ENCODE measurements around the gene FRMD1.

Gene FRMD1

DNA sequence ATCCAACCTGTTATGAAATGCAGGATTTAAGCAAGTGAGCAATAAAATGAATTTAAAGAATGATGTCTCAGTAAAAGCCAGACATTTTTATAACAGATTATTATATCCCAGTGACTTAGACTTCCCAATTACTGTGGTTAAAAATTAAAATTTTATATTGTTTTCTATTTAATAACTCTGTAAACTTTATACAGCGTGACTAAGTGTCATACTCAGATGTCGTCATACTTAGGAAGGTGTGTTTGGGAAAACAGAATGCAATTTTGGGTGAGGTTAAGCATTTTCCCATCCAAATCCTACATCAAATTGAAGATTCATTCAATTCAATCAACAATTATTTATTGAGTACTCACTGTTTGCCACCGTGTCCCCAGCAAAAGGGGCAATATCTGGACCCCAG, 31.4 kb upstream of the FRMD1 start:
- no peak for DNase-seq

DNA sequence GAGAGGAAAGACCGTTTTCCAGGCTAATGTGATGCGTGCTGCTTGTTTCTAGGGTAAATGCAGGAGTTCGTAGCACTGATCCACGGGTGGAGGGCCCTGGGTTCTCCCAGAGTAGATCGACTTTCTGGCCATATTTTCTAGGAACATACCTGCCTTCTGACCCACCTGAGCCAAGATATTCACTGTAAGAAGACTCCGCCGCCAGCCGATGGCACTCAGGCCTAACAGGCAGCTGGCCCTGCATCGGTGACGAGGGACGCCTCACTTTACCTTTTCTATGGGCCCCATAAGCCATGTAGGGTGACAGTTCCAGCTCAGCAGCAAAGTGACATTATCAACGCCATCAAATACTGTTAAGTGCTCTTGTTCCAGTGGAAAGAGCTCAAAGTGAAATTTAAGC, 30.2 kb upstream of the FRMD1 start:
- DNase-seq: no peak

DNA sequence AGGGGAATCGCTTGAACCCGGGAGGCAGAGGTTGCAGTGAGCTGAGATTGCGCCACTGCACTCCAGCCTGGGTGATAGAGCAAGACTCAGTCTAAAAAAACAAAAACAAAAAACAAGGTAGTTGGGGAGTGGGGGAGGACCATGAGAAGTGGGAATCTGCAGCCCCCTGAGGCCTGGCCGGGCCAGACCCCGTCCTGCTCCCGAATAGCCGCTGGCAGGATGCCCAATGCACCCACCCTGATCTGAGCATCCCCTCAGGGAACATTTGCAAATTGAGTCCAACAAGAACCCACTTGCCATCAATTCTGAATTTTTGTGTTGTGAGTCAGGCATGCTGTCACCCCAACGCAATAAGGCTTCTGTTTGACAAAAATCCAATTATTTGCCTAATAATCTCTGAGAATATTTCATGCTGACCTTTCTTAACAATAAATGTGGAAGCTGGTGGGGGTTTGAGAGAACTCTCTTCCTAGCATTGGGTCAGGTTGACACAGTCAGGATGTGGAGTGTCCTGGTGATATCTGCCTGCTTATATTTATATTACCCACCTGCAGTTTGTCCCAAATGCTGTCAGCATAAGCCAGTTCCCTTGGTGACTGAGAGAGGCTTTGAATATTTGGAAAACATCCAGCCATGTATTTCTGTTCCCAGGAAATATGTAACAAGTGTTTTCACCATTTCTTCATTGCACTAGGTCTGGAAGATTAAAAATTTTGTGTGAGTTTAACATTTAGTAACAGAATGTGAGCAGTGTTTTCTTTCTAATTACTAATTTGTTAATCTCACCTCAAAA, 28.4 kb upstream of the FRMD1 start:
- no peak for DNase-seq

DNA sequence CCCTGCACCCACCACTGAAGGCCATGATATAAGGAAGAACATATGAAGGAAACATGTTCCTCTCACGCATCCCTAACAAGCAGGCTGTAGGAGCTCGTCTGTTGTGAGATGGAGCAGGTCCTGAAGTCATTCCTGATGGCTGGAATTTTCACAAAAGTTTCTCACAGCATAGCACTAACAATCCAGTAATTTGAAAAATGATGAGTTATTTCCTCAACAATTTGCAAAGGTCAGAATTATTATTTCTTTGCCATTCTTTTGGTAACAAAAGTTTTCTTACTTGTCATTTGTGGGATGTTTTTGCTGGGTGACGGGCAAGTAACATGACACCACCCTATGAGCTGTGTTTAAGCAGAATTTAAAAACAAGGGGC, 27.6 kb upstream of the FRMD1 start:
- no peak for DNase-seq

DNA sequence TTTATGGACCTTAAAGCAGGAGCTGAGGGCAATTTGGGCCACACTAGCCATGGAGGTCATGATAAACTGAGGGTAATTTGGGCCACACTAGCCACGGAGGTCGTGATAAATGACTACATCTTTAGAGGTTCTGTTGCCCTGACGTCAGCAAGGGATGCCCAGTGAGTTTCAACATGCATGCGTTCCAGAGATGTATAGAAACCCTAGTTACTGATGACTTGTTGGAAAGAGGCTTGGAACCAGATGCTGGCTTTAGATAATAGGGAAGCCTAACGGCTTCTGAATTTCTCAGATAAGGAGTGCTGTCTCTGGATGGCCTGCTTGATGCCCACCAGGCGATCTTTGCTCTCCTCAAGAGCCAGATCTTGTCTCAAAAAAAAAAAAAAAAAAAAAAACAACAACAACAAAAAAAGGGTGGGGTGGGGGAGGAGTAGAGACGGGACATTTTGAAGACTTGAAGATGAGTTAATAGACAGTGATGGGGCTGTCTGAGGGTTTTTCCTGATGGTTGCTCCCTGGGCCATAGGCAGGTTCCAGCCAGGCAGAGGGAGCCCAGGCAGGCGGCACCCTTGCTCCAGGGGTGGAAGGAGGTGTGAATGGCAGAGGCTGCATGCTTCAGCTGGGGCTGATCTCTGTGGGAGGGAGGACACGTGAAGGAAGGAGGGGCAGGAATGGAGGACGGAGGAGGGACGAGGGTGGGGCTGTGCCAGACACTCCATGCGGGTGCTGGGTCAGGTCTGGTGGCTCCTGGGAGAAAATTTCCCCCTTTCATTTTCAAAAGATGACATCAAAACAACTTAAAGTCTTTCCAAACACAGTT, 27.0 kb upstream of the FRMD1 start:
- DNase-seq: no peak

DNA sequence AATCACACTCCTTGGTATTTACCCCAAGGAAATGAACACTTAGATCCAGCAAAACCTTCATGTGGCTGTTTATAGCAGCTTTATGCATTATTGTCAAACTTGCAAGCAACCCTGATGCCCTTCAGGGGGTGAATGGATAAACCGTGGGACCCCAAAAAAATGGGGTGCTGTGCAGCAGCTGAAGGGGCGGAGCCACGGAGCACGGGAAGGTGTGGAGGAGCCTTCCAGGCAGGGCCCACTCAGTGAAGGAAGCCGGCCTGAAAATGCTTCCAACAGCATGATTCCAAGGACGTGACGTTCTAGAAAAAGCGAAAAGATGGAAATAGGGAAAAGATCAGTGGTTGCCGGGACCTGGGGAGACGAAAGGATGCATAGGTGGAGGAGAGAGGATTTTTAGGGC, 25.6 kb upstream of the FRMD1 start:
- DNase-seq: no peak

DNA sequence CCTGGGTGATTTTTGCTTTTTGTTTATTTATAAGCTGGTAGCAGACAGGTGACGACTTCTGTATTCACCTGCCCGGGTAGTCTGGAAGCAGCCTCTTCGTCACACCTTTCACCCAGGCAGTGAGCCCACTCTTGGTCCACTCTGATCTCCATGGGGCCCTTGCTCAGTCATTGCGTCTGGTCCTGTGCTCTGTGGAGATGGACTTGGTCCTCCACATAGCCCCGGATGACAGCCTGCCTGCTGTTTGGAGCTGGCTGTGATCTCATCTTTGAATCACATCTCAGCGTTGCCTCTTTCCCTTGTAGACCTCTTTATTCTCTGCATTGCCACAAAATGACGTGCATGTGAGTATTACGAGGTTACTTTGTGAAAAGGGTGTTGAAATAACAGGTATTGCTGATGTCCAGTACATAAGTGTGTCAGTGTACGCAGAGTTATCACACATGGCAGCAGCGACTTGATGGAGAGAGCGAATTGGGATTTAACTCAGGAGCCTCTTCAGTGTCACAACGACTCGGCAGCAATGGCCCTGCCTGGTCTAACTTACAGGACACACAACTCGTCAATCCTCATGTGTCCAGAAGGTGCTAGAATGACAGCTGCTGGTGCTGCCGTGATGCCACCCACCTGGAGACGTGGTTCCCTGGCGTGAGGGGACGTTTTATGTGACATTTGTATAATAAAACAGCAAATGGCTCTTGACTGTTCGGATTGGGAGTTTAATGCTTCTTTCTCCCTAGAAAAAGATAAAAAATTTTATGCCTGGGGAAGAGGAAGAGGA, 24.2 kb upstream of the FRMD1 start:
- no peak for DNase-seq

DNA sequence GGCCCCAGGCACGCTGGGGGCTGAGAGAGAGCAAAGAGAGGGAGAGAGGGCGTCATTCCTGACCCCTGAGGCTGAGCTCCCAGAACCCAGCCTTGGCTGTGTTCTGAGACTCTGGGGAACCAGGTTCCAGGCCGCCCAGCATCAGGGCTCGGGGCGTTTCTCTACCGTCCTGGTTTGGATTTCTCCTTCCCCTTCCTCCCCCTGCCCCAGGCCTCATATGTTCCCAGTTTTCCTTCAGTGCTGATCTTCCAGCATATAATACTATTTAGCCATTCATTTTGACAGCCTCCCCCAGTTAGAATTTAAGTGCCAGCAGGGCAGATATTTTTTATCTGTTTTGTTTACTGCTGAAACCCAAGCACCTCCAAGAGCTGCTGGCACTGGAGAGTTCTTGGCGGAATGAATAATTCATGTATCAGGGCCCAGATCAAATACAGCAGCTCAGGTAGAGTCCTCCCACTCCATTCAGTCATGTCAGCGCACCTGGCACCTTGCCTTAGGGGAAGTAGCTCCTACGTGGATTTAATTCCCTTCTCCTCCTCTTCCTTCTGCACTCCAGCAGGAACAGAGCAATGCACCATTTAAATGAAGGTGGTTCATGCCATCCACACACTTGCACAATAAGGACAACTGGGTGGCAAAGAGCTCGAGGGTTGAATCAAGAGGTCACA, 23.4 kb upstream of the FRMD1 start:
- DNase-seq: peak; percentile 65

DNA sequence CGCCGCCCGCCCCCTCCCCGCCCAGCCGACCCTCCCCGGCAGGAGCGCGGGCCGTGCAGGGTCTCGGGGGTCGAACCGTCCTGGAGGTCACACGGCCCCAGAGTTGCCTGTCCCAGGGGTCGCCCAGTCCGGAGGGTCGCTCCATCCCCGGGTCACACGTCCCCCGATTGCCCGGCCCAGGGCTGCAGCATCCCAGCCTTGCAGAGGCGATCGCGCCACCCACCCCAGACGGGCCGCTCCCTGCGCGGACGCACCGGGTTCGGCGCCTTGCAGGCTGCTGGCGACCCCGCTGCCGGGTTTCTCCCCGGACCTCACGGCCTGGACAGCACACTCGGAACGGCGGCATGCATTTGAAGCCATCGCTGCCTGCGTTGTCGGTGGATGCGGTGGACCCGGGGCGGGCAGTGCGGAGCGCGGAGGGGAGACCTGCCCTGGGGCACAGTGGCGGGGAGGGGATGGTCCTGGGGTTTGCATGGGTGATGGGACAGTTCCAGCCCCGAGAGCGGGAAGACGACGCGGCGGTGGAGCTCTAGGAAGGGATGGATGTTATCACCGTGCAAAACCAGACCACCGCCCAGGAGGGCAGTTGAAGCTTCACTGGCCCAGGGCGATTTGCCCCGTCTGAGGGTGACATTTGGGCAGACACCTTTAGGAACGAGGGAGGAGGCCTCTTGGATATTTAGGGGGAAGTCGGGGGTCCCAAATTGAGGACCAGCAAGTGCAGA, 22.7 kb upstream of the FRMD1 start:
- no peak for DNase-seq

DNA sequence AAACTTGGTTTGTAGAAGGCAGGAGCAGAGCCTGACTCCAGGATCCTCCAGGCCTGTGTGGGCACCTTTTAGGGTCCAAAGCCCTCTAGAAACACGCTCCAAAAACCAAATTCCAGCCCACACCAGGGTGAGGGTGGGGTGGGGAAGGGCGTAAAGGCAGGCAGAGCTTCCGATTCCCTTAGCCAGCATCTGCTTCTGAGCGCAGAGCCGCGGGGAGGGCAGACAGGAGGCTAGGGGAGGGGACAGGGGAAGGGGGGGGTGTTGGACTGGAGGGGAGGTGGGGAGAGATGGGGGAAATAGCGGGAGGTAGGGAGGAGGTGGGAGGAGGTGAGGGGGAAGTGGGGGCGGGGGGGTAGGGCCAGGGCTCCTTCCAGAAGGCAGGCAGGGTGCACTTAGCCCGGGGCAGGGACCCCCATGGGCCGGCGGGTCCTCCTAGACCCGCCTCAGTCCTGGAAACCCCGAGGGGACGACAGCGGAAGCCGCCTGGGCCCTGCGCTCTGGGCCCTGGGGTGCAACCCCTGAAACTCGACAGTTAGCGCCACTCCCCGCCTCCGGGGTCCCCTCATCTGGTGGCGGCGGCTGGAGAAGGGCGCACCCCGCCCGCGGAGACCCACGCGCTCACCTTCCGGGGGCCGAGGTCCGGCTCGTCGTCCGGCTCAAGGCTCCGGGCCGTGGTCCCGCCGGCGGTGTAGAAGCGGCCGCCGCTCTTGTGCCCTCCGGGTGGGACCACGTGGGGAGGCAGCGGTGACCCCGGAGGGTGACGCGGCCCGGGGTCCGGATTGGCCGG, 22.0 kb upstream of the FRMD1 start:
- no peak for DNase-seq

DNA sequence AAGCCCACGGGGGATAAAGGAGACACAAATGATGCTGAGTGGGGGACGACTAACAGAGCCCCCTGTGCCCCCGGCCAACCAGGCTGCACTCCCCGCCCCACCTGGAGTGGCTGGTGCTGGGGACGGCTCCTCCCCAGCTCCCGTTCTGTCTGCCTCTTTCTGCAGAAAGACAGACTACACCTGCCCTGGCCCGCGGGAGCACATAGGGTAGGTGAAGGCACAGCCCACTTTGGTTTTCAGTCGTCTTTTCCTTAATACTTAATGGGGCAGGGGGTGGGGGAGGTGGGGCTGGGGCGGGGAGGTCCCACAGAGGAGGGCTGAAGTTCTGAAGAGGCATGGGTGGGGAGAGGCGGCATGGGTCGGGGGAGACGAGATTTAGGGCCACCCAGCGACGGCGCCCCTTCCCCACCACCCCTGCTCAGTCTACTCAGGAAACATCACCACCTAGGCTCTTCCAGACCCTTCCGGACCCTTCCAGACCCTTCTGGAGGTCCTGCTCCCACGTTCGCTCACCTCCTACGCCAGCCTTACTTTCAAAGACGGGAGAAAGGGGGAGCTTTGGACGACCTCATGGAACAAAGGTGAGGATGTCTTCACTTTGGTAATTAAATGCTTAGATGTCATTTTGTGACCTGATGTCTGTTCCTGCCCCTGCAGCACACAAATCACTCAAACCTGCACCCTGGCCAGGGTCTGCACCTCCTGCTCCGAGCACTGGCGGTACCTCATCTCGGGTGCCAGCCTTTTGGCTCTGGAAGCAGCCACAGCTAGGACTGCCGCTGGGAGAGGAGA, 21.2 kb upstream of the FRMD1 start:
- no peak for DNase-seq

DNA sequence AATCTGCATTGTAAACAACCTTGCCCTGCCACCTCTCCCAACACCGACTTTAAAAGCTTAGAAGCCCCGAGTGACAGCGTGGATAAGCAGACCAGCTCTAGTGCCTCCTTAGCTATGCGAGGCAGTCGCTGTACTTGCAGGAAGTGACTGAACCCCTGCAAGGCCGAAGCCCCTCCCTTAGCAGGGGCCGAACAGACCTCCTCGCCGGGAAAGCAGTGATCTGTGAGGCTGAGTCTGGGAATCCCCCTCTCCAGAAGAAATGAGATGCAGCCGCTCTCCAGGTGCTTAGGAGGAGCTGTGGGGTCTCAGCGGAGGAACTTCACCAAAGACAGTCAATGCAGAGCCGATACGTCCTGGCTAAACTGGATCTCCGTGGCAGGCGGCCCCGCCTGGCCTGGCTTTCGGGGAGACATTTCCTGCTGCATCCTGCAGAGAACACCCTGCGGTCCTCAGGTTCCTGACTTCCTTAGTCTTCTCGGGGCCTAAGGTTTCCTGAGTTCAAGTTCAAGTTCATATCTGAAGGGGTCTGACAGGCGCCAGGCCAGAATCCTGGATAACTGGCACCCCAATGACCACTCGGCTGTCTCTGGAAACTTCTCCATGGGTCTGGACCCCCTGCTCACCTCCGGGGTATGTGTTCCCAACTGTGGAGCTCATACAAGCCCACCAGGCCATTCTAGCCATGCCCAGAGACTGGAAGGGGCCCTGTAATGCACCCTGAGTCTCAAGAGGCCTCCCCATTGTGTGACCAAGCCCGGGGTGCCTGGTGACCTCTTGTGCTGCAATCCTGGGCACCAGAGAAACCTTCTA, 20.4 kb upstream of the FRMD1 start:
- no peak for DNase-seq

DNA sequence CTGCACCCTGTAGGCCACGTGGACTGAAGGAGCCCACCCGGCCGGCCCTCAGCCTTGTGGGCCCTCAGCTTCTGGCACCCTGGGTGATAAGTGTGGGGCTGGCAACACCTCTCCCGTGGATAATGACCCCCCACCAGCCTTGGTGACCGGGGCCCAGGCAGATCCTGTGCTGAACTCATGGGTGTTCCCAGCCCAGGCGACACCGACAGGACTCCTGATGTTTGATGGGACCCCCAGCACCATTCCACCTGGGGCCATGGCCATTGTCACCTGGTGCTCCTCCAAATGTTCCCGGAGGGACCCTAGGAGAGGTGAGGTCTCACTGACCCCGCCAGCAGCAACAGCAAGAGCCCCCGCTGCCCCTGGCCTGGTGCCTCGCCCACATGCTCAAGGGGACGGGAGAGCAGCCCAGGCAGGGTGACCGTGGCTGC, 19.4 kb upstream of the FRMD1 start:
- no peak for DNase-seq

DNA sequence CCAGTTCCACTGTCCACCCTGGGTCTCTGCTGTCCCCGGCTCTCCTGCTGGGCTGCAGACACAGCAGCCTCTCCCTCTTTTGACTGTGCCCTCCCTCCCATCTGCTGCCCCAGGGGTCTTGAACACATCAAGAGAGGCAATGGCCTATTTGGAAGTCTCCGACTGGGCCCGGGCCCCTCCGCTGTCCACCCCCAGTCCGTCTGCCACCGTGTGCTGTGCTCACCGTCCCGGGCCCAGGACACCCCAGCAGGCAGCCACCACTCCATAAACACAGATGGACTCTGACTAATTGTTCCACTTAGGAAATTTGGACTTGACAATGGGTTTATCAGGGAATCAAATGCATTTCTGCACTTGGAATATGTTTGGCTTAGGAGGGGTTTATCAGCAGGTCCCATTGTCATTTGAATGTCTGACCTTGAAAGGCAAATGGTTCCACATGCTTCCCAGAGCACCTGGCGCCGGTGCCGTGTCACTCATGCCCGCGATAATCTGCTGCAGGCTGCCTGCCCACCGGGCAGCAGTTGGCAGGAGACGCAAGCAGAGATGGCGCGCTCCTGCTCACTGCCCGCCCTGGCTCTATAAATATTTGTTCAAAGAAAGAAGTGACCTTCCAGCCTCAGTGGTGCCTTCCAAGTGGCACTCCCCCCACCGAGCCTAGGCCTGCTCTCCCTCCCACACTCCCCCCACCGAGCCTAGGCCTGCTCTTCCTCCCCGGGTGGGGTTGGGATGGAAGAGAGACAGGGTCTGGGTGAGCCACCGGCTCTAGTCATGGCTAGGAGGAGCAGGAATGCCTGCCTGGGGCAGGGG, 18.8 kb upstream of the FRMD1 start:
- no peak for DNase-seq

DNA sequence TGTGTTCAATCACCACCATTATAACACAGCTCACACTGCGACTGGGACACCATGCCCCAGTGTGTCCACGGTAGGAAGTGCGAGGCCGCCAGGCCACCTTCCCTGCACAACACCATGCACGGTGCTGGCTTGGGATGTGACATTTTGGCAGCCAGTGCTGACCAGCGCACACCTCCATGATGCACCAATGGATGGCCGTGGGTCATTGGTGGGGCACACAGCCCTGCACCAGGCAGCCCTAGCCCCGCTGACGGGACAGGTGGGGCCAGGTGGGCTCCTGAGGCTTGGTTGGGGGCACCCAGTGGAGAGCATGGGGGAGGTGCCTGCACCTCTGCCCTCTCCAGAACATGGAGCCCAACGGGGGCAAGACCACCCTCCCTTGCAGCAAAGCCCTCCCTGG, 18.2 kb upstream of the FRMD1 start:
- no peak for DNase-seq

DNA sequence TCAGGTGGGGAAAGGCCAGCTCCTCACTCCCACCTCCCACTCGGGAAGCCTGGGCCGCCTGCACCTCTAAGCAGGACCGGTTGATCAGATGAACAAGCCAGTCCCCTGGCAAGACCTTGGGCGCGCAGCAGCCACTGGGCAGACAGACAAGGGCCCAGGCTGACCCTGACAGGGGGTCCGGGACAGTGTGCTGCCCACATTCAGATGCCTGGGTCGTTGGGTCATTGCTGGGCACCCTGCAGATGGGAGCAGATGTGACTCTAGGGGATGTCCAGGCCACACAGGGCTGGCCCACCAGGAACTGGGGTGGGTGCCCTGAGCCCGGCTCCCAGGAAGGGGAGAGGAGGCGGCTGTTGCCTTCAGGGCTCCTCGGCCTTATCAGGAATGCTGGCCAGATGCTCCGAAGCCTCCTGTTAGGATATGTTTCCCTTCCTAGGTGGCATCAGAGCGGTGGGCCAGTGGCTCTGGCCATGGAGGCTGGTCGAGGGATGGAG, 17.3 kb upstream of the FRMD1 start:
- DNase-seq: no peak

DNA sequence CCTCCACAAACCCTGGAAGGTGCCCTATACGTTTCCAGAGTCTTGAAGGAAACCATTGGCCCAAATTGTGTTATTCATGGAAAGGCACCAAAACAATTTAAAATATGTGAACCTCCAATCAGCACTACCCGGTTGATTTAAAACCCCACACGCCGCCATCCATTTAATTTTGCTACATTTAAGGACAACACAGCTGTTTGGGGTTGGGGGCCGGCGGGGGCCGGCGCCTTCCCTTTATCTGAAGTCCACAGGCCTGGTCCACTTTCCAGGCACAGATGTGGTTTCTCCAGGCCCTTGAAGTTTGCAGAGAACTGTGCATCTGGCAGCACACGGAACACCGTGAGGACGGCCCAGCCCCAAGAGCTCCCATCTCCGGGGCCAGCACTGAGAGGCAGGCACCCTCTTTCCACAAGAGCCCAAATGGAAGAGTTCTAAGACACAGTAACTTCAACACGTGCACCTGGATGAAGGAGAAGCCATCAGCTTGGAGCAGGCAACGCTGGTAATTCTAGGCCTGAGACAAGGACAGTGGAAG, 16.8 kb upstream of the FRMD1 start:
- no peak for DNase-seq

DNA sequence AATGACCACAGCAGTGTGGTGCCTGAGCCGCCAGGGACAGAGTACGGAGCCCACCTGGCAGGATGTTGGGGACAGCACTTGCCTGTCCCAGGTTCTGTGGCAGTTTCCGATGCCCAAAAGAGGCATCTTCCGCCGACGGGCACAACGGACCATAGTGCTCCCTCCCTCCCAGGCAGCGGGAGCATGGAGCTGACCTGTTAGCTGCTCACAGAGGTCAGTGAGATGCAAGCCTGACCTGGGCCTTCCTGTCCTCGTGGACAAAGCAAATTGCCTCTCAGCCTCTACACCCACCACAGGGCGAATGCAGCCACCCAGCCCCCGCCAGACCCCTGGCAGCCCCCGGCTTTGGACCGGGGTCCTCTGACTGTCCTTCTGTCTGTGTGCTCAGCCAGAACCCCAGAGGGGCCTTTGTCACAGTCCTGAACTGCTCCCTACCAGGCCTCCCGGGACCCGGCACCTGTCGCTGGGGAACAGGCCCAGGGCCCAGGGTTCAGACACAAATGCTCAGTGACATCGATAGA, 16.2 kb upstream of the FRMD1 start:
- no peak for DNase-seq

All from NCI-H2081 treated with DMSO at 0.1 percent for 48 hours (cell line).